CD4-positive, alpha-beta T cell treated with Interleukin-1 beta for 1 hour (primary cell): ENCODE data around the gene NTSR1.

Experiments
- DNase-seq, 2 donors: peaks; one replicate each; pipeline ENCODE4 v3.0.0-alpha.2; 2020 to 2022

Gene NTSR1

DNA sequence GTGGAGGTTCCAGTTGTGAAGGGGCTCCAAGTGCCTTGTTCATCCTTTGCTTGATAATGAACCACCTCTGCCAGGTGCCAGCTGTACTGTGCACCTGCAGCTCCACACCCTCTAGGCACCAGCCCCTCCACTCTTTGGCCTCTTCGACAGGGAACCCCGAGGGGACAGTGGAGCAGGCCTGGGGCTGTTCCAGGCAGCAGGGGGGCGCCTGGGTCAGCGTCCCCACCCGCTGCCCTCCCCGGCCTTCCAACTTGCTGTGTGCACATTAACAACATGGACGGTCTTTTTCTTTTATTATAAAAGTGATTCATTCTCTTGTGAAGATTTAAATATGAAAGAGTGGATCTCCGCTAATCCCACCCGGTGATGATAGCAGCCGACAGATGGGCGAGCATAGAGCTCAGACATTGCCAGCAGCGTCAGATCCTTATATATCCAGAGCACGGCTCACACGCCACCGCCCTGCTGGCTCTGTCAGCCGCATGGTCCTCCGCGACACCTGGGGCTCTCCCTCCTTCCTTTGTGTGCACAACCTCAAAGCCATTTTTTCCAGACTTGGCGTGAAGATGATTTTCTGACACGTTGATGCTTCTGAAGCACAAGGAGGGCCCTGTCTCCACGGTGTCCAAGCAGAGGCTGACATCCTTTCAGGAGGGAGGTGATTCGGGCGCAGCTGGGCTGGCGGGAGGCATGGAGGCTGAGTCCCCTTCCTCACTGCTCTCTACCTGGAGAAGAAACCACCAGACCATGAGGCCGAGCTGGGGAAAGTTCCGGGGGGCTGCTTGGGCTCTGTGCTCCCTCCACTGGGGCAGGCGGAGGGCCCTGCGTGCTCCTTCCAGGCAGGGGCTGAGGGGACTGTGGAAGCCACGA, 65.4 kb downstream of the NTSR1 start:
- no peak for DNase-seq

- DNase-seq = peak in 1 of 2 donors; percentile 18
Measured at GRCh38 chr20:62774762-62775161, 66.1 kb downstream of the NTSR1 start.

GRCh38 chr20:62775206-62775605, 66.6 kb downstream of the NTSR1 start:
- DNase-seq = no peak

- DNase-seq = no peak
Measured at GRCh38 chr20:62776035-62776691, 67.5 kb downstream of the NTSR1 start.

GRCh38 chr20:62776692-62777527, 68.3 kb downstream of the NTSR1 start:
- DNase-seq = peak; percentile 74 to 77

DNA sequence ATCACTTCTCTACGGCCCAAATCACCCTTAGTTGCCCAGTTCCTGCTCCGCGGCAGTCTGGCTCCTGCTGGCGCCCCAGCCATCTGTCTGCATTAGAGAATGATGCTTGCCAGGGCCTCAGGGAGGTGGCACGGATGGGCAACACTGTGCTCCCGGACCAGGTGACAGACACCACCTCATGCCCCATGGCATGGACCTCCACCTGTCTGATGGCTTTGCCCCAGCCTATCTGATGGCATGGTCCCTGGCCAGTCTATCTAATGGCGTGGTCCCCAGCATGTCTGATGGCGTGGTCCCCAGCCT, 68.8 kb downstream of the NTSR1 start:
- peak in 1 of 2 donors; percentile 16 for DNase-seq

GRCh38 chr20:62778058-62778457, 69.4 kb downstream of the NTSR1 start:
- no peak for DNase-seq

DNA sequence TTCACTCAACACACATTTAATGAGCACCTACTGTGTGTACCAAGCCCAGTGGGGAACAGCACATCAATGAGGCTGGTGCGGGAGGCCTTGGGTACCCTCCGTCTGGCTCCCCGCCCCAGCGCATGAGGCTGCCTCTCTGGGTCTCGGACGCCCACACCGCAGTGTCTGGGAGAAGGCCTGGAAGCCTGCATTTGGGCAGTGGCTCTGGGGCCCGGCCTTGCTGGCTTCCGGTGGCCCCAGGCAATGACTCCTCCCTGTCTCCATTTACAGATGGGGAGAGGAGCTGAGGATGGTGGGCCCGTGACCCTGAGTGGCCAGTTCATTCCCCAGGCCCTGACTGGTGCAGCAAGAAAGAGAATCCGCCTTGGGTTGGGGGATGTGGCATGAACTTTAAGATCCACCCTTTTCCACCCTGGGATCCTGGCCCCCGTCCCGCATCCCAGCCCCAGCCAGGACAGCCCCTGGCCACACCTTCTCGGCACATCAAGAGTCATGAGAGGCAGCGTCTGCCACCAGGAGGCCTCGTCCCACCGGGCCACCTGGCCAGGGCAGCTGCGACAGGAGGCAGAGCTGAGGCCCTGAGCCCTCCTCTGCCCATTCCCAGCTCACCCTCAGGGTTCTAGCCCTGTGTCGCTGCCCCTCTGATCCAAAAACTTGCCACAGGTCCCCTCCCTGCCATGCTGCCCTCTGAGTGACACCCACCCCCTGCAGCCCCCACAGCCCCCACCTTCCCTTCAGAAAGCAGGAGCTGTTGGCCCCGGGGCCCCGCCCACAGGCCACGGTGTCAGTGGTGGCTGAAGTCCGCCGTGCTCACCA, 70.2 kb downstream of the NTSR1 start:
- DNase-seq = no peak

- DNase-seq = no peak
Measured at GRCh38 chr20:62779417-62779685, 70.7 kb downstream of the NTSR1 start.

DNA sequence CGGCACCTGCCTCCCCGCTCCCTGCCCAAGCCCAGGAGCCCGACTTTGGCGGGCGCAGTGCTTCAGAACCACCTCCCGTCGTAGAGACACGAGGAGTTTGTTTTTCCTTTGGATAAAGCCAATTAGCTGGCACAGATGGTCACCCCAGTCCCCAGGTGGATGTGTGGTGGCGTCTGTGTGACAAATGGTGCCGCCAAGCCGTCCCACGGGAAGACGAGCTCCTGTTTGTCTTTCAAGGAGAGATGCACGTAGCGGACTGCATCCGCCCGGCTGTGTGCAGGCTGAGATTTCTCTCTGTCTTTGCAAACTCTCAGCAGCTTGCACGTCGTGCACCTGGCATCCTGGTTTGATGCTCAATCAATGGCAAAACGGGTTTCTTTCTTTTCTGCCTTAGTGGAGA, 71.6 kb downstream of the NTSR1 start:
- DNase-seq = no peak

DNA sequence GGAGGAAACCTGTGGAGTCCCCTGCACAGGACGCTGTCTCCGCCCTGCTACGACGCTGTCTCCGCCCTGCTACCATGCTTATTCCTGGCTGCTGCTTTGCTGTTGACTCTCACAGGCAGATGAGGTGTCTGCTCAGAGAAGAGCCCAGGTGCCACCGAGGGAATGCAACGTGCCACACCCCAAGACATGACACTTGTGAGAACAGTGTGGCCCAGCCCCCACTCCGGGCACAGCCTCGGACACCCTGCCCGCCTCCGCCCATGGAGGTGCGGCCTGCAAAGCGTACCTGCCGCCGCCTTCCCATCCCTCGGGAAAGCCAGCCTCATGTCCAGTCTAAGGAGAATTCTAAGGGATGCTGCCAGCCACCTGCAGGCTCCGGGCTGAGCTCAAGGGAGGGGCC, 72.1 kb downstream of the NTSR1 start:
- no peak for DNase-seq

GRCh38 chr20:62782149-62782892, 73.7 kb downstream of the NTSR1 start:
- no peak for DNase-seq

- no peak for DNase-seq
Measured at GRCh38 chr20:62782893-62783278, 74.2 kb downstream of the NTSR1 start.

GRCh38 chr20:62784497-62784896, 75.9 kb downstream of the NTSR1 start:
- DNase-seq = no peak

- DNase-seq = no peak
Measured at GRCh38 chr20:62785393-62785792, 76.8 kb downstream of the NTSR1 start.

GRCh38 chr20:62786157-62786556, 77.5 kb downstream of the NTSR1 start:
- no peak for DNase-seq

- DNase-seq = peak in 1 of 2 donors; percentile 58
Measured at GRCh38 chr20:62787321-62787720, 78.7 kb downstream of the NTSR1 start.

GRCh38 chr20:62787866-62788265, 79.2 kb downstream of the NTSR1 start:
- no peak for DNase-seq

- no peak for DNase-seq
Measured at GRCh38 chr20:62788607-62789006, 80.0 kb downstream of the NTSR1 start.

- DNase-seq = no peak
Measured at GRCh38 chr20:62790075-62790474, 81.4 kb downstream of the NTSR1 start.

DNA sequence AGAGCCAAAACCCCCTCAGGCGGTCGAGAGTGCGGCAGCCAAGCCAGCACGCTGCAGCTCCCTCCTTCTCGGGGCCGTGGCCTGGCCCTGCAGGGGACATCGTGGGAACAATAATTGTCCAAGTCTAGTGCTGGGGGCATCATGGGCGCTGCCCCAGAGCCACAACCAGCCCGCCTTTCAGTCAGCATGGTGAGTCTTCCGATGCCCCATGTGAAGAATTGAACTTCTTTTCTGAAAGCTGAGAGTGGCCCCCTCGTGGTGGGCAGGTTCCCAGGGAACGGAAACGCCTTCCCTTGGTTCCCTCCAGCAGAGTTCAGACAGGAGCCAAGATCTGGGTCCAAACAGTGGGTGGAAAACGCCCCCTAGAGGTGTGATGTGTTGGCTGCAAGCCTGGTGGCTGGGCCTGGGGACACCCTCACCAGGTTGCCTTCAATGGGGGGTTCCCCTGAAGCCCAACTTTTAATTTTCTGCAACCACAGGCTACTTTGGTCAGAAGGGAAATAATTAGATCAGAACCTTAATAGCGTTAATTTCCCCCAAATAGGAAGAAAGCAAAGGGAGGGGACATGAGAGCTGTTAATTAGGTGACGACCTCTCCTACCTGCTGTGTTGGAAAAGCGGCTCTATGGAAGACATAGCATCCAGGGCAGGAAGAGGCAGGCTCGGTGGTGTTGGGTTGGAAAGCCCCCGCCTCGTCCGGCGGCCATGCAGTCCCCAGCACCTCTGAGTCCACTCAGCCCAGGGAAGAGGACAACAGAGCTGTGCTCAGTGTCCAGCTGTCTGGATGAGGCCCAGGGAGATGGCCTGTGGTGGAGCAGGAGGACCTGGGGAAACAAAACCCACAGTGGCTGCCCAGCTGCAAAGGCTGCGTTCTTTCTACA, 82.9 kb downstream of the NTSR1 start:
- DNase-seq = peak; percentile 72 to 80
